ENCODE data around the gene PDGFA.

PDGFA gene

GRCh38 chr7:550881-551614 lies 31.4 kb upstream of the PDGFA start:
- no peak for TF ChIP-seq CTCF (IDR thresholded peaks at IDR 0.05; ENCODE audit: low read depth, low read length, missing control alignments)
- no peak overlapping the region for H3K4me3 ChIP-seq (ENCODE audit: low read depth, low read length)
- in situ Hi-C loops (cut with HindIII; ENCODE audit: low sequenced_read_pairs): no loop called here
- DNase-seq (ENCODE audit: low read depth): no peak

GRCh38 chr7:549891-550625 lies 30.4 kb upstream of the PDGFA start:
- no peak for DNase-seq (ENCODE audit: low read depth)
- TF ChIP-seq CTCF (IDR thresholded peaks at IDR 0.05; ENCODE audit: low read depth, low read length, missing control alignments): no peak
- H3K4me3 ChIP-seq (ENCODE audit: low read depth, low read length): no peak overlapping the region
- in situ Hi-C loops (cut with HindIII; ENCODE audit: low sequenced_read_pairs): no loop called here

GRCh38 chr7:549066-549890 lies 29.6 kb upstream of the PDGFA start:
- in situ Hi-C loops (cut with HindIII; ENCODE audit: low sequenced_read_pairs): no loop called here
- DNase-seq (ENCODE audit: low read depth): no peak
- no peak for TF ChIP-seq CTCF (IDR thresholded peaks at IDR 0.05; ENCODE audit: low read depth, low read length, missing control alignments)
- no peak overlapping the region for H3K4me3 ChIP-seq (ENCODE audit: low read depth, low read length)

GRCh38 chr7:548401-548800 lies 28.8 kb upstream of the PDGFA start:
- no peak for DNase-seq (ENCODE audit: low read depth)

GRCh38 chr7:545470-545869 lies 25.8 kb upstream of the PDGFA start:
- in situ Hi-C loops (cut with HindIII; ENCODE audit: low sequenced_read_pairs): no loop called here
- H3K4me3 ChIP-seq (ENCODE audit: low read depth, low read length): no peak overlapping the region
- TF ChIP-seq CTCF (IDR thresholded peaks at IDR 0.05; ENCODE audit: low read depth, low read length, missing control alignments): no peak
- DNase-seq (ENCODE audit: low read depth): no peak

More at GRCh38 chr7:548401-548800, 28.8 kb upstream of the PDGFA start:
- no peak overlapping the region for H3K4me3 ChIP-seq (ENCODE audit: low read depth, low read length)
- no peak for TF ChIP-seq CTCF (IDR thresholded peaks at IDR 0.05; ENCODE audit: low read depth, low read length, missing control alignments)
- in situ Hi-C loops (cut with HindIII; ENCODE audit: low sequenced_read_pairs): no loop called here
